Bronchial epithelial cell (primary cell): ENCODE results near the gene TTF2. TPM values are rescaled to one million over a fixed set of nuclear protein-coding genes. Genes with fewer than 3 reads are reported as not detected.

ENCODE experiments used
- DNase-seq: peaks from one replicate; pipeline ENCODE4 v3.0.0-alpha.2; 2010; ENCODE audit warnings: low read depth
- FAIRE-seq: peaks from 2 replicates; lab custom pipeline; 2011; peaks lifted over from hg19 to GRCh38; lab: Jason Lieb, UNC
- H3K27me3 ChIP-seq: 2 replicates; pipeline ENCODE4 v1.5.1; 2011; ENCODE audit warnings: low read length; ENCODE audit not compliant: control insufficient read depth, insufficient read depth
- H3K36me3 ChIP-seq: 2 replicates; pipeline ENCODE4 v1.5.1; 2011; ENCODE audit warnings: low read length; ENCODE audit not compliant: control insufficient read depth, insufficient read depth
- H3K4me3 ChIP-seq: 2 replicates; pipeline ENCODE4 v1.5.1; 2011; ENCODE audit warnings: mild to moderate bottlenecking, low read depth, low read length, control low read depth
- total RNA-seq: library from RNA; depleted of rRNA; stranded (reverse); fragments of >200 nt; gene quantifications from 2 replicates; pipeline ENCODE4 v1.2.1, GENCODE V29; 2014
- TF ChIP-seq, protein P1 (sequence below): IDR thresholded peaks from 2 replicates; pipeline ENCODE4 v1.5.1; 2011; ENCODE audit warnings: mild to moderate bottlenecking, moderate library complexity, low read length, control low read depth, inconsistent platforms; ENCODE audit not compliant: insufficient read depth, severe bottlenecking

The TTF2 gene
- total RNA-seq: 10.8 and 11.6 TPM in 2 replicates

DNA sequence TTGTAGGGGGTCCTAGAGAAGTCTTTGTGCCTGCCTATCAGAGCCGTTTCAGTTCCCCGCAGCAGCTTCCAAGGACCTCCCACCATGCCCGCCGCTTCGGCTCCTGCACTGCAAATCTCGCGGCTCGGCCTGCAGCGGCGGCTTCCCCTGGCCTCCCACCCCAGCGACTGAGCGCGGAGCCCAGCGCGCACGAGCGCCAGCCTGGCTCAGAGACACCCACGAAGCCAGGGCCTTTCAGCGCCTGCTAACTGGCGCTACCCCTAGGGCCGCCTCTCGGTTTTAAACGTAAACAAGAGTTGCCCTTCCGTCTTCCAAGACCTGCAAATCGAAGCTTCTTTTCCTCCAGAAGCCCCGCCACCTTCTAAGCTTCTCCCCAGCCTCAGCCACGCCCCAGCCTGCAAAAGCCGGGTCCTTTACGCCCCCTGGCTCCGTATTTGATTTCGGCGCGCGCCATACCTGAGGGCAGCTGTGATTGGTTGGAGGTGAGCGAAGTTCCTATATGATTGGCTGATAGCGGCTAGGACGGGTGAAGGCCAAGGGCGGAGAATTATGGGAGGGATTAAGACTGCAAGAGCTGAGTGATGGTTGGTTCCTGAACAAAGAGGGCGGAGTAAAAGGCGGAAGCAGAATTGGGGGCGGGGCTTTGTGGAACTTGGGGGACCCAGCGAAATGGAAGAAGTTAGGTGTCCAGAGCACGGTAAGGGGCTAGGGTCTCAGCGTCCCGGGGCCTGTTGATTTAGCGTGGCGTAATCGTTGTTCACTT is at the start of gene TTF2:
TTF2 (plus strand) TSS at position 649 of the 763 bp plus-strand sequence; CDS start at position 670, 21 bp downstream.
- DNase-seq (peak; percentile 99), FAIRE-seq (no peak)
- Histone ChIP-seq H3K27me3 (no peaks in the 10 kb centered on the region), H3K36me3 (no peaks in the 10 kb centered on the region), H3K4me3 (peak within 1 kb of the TSS; percentile 54)
- TF ChIP-seq, protein P1, sequence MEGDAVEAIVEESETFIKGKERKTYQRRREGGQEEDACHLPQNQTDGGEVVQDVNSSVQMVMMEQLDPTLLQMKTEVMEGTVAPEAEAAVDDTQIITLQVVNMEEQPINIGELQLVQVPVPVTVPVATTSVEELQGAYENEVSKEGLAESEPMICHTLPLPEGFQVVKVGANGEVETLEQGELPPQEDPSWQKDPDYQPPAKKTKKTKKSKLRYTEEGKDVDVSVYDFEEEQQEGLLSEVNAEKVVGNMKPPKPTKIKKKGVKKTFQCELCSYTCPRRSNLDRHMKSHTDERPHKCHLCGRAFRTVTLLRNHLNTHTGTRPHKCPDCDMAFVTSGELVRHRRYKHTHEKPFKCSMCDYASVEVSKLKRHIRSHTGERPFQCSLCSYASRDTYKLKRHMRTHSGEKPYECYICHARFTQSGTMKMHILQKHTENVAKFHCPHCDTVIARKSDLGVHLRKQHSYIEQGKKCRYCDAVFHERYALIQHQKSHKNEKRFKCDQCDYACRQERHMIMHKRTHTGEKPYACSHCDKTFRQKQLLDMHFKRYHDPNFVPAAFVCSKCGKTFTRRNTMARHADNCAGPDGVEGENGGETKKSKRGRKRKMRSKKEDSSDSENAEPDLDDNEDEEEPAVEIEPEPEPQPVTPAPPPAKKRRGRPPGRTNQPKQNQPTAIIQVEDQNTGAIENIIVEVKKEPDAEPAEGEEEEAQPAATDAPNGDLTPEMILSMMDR: no peak

DNA sequence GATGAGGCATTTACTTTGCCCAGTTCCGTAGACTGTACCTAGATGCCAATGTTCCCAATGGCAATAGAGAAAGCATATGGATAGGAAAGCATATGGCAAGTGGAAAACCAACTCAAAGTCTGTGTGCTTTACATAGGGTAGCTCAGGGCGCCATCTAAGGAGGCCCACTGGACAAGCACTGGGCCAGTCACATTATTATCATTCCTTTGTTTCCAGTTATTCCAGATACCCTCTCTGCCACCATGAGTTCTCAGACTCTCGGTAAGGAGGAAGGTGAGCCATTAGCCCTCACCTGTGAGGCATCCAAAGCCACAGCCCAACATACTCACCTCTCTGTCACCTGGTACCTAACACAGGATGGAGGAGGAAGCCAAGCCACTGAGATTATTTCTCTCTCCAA is 48.8 kb upstream of the TTF2 start:
- no peaks in the 10 kb centered on the region for H3K27me3 ChIP-seq
- FAIRE-seq (no peak), DNase-seq (no peak)
- no peaks in the 10 kb centered on the region for H3K36me3 ChIP-seq
- H3K4me3 ChIP-seq: no peak overlapping the region
- TF ChIP-seq, protein P1: no peak

DNA sequence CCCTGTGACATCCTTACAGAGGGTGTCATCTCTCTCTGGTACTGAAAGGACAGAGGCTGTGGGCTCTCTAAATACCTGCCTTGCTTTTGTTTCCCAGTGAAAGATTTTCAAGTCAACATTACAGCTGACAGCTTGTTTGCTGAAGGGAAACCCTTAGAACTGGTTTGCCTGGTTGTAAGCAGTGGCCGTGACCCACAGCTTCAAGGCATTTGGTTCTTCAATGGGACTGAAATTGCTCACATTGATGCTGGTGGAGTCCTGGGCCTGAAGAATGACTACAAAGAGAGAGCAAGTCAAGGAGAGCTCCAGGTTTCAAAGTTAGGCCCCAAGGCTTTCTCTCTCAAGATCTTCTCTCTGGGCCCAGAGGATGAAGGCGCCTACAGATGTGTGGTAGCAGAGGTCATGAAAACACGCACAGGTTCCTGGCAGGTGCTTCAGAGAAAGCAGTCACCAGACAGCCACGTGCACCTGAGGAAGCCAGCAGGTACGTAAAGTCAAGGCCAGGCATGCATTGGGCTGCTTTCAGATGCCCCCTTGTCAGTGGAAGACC is 46.7 kb upstream of the TTF2 start:
- peak; percentile 61 for DNase-seq
- FAIRE-seq: no peak
- H3K36me3 ChIP-seq: no peaks in the 10 kb centered on the region
- TF ChIP-seq, protein P1: no peak
- H3K4me3 ChIP-seq: no peak overlapping the region
- no peaks in the 10 kb centered on the region for H3K27me3 ChIP-seq

DNA sequence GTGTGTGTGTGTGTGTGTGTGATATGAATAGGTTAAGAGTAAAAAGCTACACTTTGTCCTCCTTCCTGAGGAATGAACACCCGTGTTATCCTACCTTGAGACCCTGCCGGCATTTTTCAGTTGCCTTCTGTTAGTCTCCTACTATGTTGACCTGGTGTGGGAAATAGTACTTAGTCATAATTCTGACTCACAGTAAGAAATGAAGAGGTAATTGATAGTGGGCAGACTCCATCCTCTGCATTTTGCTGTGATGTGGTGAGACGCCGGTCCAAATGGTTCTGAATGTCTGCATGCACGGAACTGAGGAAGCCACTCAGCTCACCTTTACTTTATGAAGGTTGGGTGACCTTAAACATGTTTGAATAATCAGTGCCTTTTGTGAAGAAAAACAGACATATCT is 45.9 kb upstream of the TTF2 start:
- H3K4me3 ChIP-seq: no peak overlapping the region
- no peaks in the 10 kb centered on the region for H3K36me3 ChIP-seq
- peak; percentile 70 for DNase-seq
- TF ChIP-seq, protein P1: no peak
- no peak for FAIRE-seq
- H3K27me3 ChIP-seq: no peaks in the 10 kb centered on the region

DNA sequence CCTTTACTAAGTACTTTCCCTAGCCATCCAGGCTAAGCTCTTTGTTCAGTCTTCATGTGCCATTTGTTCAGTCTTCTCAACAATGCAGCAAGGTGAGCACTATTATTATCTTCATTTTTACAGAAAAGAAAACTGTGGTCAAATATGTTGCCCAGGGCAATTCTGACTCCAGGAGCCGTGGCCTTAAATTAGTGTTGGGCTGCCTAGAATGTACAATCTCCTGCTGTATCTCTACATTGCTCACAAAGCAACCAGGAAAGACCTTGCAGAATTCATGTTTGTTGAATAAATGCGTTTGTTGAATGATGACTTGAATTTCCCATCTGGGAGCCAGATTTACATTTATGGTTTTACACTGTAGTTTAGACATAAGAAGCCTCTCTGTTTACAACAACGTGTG is 44.4 kb upstream of the TTF2 start:
- DNase-seq (no peak), FAIRE-seq (no peak)
- TF ChIP-seq, protein P1: no peak
- H3K36me3 ChIP-seq: no peaks in the 10 kb centered on the region
- no peaks in the 10 kb centered on the region for H3K27me3 ChIP-seq
- H3K4me3 ChIP-seq: no peak overlapping the region
